Hematopoietic multipotent progenitor cell (in vitro differentiated cells): ENCODE data around the gene MMP1. TPM values are rescaled to one million over a fixed set of nuclear protein-coding genes. Genes with fewer than 3 reads are reported as not detected.
"Not testable (repeated sequence)": the region's sequence is repeated elsewhere in the genome, so short reads cannot be mapped to it uniquely, and the experiment has no call there.

Source experiments
- DNase-seq, 3 donors: peaks; one replicate each; pipeline ENCODE4 v3.0.0-alpha.2; 2011 to 2015; ENCODE audit warnings: low read depth in 2 of 3, low spot score in 2 of 3
- total RNA-seq: library from RNA; depleted of rRNA; stranded (reverse); fragments of >200 nt; gene quantifications from one replicate; pipeline ENCODE4 v1.2.3, GENCODE V29; 2012

MMP1 gene
- total RNA-seq, 1 donor = not detected

DNA sequence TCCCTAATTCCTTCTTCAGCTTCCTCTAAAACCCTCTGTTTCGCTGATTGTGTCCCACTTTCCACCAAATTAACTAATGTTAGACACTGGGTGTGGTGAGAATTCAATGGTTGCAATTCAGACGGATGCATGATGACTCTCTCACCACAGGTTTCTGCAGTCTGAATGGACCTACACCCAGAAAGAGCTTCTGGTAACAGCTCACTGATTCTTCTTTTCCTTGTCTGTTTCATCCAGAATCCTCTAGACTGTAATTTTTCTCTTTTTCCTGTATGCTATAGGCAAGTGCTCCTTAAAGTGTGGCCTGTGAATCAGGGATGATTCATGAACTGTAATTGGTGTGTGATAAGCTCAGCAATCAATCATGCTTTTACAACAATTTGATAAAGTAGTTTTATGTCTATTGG is 35.6 kb downstream of the MMP1 start:
- DNase-seq = no peak

DNA sequence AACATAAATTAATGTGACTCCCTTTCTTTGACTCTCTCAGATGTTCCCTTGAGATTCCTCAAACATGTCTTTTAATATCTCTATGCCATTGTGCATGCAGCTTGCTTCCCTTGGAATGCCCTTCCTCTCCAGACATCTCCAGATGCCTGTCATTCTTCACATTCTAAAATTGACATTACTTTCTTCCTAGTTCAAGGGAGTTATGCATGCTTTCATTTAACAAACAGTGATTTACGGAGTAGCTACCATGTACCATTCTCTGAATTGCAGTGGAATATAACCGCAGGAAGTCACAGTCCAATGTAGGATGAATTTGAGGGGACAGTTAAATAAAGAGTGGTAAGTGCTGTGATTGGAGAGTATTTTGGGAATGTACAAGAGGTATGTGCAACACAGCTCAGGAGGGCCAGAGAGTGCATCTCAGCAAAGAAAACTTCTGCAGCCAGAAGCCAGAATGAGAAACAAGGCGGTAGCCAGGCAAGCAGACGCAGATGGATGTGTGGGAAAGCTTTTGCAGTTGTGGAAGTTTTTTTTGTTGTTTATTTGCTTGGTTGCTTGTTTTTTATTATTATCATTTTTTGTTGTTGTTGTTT is 36.2 kb downstream of the MMP1 start:
- DNase-seq = no peak

DNA sequence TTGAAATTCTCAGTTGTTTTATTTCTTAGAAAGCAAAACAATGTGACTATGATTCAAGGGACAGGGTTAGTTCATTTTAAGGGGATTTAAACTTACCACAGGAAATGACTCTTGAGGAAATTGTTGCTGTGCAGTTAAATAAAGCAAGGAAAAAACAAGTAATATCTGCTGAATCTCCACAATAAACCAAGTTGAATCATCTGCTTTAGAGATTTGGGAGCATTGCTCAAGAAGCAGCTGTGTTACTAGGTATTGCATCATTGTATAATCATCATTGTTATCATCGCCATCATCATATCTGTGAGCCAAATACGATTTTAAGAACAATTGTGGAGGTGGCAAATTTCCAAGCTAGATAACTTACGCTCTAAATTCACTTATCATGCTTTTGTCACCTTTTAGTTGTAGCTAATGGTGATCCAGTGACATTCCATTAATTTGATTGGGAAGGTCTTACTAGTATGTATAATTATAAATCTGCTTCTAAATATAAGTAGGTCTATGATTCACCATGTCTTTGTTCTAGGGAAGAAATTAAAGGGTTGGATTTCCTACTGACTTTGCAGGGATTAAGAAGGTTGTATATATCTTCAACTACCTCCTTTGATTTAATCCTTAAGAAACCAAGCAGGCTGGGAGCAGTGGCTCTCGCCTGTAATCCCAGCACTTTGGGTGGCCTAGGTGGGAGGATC is 37.5 kb downstream of the MMP1 start:
- peak in 1 of 3 donors; percentile 4 for DNase-seq

DNA sequence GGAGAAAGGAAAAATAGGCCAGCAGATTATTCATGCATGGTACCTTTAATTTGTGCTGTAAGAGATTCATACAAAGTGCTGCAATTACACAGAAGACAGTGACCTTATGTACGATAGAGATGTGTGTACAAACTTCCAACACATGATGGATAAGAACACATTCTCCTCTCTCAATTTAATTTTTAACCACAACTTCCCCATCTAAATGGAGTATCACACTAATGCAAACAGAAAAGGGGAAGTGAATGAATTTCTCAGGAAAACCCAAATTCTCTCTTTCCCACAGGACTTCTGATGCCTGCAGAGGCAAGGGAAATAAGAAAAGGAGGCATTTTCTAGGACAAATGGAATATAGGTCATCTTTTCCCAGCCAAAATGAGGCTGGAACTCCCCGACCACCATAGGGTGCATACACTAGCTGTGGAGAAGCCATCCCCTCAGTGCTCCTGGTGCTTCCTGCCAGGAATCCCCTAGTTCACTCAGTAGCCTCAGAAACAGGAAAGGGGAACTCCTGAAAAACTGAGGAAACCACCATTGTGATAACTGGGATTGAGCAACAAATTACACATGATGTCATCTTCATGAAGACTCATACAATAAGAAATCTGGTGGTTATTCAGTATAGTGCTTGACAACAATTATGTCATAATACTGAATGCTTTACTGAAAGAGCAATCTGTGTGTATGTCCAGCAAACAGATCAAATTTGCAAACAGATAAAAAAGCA is 40.0 kb downstream of the MMP1 start:
- DNase-seq = peak in 1 of 3 donors; percentile 50

DNA sequence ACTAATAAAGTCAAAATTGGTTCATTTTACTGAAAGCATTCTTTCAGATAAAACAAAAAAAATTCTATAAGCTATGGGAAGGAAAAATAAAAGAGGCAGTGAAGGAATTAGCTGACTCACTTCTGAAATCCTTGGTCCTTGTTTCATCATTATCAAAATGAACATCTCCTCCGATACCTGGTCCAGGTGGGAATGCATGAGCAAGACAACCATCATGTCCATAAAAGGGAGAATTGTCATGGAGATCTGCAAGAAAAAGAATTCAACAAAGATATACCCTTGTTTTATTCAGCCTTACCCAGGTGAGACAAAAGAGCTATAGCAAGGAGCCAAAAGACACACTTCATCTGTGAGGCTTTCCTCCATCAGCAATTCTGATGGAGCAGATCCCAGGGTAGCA is 44.7 kb downstream of the MMP1 start:
- DNase-seq = no peak

DNA sequence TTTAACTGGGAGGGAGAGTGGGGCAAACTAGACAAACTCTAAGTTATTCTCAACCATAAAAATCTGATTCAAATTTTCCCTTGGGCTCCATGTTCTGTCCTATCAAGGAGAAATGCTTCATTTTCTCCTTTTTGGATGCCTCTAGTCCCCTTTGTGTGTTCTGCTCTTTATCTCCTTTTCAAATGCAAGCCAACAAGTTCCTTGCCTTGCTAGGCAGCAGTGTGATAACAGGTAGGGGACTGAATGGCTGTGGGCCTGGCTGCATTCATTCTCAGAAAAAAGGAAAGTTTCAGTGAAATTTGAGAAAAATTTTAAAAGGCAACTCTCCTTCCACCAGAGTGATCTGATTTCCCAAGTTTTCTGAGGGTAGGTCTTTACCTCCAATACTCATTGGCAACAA is 46.3 kb downstream of the MMP1 start:
- no peak for DNase-seq

DNA sequence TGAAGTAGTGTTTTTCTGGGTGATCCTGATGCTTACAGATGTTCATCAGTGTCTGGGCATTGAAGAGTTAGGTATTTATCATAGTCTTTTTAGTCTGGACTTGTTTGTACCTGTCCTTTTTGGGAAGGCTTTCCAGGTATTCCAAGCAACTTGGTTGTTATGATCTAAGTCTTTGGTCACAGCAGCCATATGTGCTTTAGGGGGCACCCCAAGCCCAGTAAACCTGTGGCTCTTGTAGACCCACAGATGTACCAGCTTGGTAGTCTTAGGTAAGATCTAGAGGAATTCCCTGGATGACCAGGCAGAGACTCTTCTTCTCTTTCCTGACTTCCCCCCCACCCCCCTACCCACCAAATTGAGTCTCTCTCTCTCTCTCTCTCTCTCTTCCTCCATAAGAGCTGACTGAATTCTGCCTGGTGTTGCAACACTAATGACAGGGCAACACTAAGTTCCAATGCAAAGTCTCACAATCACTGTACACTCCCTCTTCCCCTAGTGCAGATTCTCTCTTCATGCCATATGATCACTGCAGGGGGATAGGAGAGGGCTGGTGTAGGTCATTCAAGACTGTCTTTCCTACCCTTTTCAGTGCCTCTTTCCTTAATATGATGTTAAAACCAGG is 48.7 kb downstream of the MMP1 start:
- no peak for DNase-seq

DNA sequence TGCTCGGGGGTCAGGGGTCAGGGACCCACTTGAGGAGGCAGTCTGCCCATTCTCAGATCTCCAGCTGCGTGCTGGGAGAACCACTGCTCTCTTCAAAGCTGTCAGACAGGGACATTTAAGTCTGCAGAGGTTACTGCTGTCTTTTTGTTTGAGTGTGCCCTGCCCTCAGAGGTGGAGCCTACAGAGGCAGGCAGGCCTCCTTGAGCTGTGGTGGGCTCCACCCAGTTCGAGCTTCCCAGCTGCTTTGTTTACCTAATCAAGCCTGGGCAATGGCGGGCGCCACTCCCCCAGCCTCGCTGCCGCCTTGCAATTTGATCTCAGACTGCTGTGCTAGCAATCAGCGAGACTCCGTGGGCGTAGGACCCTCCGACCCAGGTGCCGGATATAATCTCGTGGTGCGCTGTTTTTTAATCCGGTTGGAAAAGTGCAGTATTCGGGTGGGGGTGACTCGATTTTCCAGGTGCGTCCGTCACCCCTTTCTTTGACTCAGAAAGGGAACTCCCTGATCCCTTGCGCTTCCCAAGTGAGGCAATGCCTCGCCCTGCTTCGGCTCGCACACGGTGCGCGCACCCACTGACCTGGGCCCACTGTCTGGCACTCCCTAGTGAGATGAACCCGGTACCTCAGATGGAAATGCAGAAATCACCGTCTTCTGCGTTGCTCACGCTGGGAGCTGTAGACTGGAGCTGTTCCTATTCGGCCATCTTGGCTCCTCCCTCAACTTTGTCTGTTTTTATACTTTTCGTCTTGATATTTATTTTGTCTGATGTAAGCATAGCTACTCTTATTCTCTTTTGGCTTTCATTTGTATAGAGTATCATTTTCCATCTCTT is 51.0 kb downstream of the MMP1 start:
- DNase-seq = not testable (repeated sequence)

Other genes starting within 250 kb of the MMP1 start
- not detected for gene MMP20, start 172.8 kb downstream of the MMP1 start, total RNA-seq
- not detected for gene MMP27, start 92.4 kb downstream of the MMP1 start, total RNA-seq
- gene MMP8, start 73.2 kb downstream of the MMP1 start, total RNA-seq = 1.3 TPM
- not detected for gene MMP10, start 17.5 kb downstream of the MMP1 start, total RNA-seq
- gene MMP3, start 45.4 kb upstream of the MMP1 start, total RNA-seq = not detected
- not detected for gene MMP12, start 76.8 kb upstream of the MMP1 start, total RNA-seq
- not detected for gene MMP13, start 157.6 kb upstream of the MMP1 start, total RNA-seq